GM12864 (cell line): Measurements from ENCODE around the gene FBP1.

Experiments
- DNase-seq: peaks from one replicate; pipeline ENCODE4 v3.0.0-alpha.2; 2011; ENCODE audit warnings: low read depth
- H3K4me3 ChIP-seq: 2 replicates; pipeline ENCODE4 v1.5.1; 2011; ENCODE audit warnings: mild to moderate bottlenecking, low read depth, low read length, control low read depth
- CTCF ChIP-seq: IDR thresholded peaks from 2 replicates; pipeline ENCODE4 v1.5.1; 2011; ENCODE audit warnings: low read depth, mild to moderate bottlenecking, moderate library complexity, low read length, control low read depth, inconsistent platforms; ENCODE audit errors: missing control alignments

FBP1 gene

GRCh38 chr9:94656200-94656599 is 16.9 kb upstream of the FBP1 start:
- peak overlapping the region; percentile 47 for H3K4me3 ChIP-seq
- peak; percentile 93 for DNase-seq
- no peak for TF ChIP-seq CTCF

DNA sequence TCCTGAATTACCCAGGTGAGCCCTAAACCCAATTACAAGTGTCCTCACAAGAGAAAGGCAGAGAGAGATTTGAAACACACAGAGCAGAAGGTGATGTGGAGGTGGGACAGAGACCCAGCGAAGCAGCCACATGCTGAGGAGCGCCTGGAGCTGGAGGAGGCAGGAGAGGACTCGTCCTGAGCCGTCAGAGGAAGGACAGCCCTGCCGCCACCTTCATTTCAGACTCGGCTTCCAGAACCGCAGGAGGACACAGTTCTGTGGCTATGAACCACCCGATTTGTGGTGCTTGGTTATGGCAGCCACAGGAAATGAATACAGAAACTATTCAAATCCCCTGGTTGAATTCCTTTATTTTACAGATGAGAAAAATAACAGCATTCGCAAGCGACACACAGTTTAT is 16.4 kb upstream of the FBP1 start:
- no peak for DNase-seq
- peak overlapping the region; percentile 47 for H3K4me3 ChIP-seq
- TF ChIP-seq CTCF: no peak

- DNase-seq: no peak
- no peak overlapping the region for H3K4me3 ChIP-seq
- TF ChIP-seq CTCF: no peak
Measured at GRCh38 chr9:94654165-94654894, 15.0 kb upstream of the FBP1 start.

GRCh38 chr9:94650949-94651348 is 11.6 kb upstream of the FBP1 start:
- no peak overlapping the region for H3K4me3 ChIP-seq
- no peak for TF ChIP-seq CTCF
- no peak for DNase-seq

DNA sequence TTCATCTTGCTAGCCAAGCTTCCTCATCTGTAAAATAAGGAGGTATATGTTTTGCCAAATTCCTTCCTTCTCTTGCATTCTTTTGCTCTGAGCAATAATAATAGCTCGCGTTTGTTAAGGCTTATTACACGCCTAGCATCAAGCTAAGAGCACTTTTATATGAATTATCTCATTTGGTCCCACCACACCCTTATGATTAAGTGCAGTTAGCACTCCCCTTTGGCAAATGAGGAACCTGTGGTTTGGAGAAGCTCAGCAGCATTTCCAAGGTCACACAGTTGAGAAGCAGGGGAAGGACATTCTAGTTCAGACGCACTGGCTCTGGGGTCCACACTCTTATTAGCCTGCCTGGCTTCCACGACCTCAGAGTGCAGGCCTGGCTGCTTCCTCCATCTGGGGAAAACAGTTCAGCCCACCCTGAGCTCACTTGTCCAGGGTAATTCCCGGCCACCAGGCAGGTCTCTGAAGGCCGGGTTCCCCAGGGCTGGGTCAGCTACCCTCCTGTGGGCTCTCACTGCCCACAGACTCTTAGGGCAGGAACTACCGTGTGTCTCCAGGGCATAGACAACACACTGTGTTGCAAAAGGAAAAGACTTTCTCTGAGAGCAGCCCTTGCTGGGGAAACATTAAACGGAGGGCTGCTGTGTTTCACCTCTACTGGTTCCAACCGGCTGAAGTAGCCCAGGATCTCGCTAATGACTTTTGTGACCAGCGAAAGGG is 9.9 kb upstream of the FBP1 start:
- no peak for DNase-seq
- no peak for TF ChIP-seq CTCF
- H3K4me3 ChIP-seq: no peak overlapping the region

- no peak overlapping the region for H3K4me3 ChIP-seq
- DNase-seq: no peak
- TF ChIP-seq CTCF: no peak
Measured at GRCh38 chr9:94648185-94648584, 8.9 kb upstream of the FBP1 start.
